Body of pancreas (tissue), 4 donors: ENCODE measurements around the gene C1QTNF4.

ENCODE experiments used
- CTCF ChIP-seq, 7 experiments: fragments of 450-650 bp in 4 of 7; fragments of 200-600 bp in 3 of 7; sonication (generic) in 3 of 7; IDR thresholded peaks; one replicate each; pipeline ENCODE4 v1.5.1; 2016 to 2019; ENCODE audit warnings: antibody characterized with exemption in 7 of 7
- POLR2A ChIP-seq, 3 donors: fragments of 450-650 bp; IDR thresholded peaks; one replicate each; pipeline ENCODE4 v1.6.1; 2016; ENCODE audit warnings: antibody characterized with exemption in 3 of 3, mild to moderate bottlenecking in 2 of 3

GRCh38 chr11:47615249-47615648 lies 21.0 kb upstream of the C1QTNF4 start:
- TF ChIP-seq POLR2A (IDR thresholded peaks at IDR 0.05): no peak
- TF ChIP-seq CTCF (IDR thresholded peaks at IDR 0.05): no peak
